Natural killer cell (primary cell): ENCODE results near the gene WWC2. TPM values are rescaled to one million over a fixed set of nuclear protein-coding genes. Genes with fewer than 3 reads are reported as not detected.
"Not testable (repeated sequence)": the region's sequence is repeated elsewhere in the genome, so short reads cannot be mapped to it uniquely, and the experiment has no call there.

Source experiments
- ATAC-seq, 3 donors: fragments of 150-1000 bp in 2 of 3; fragments of 200-7000 bp in 1 of 3; cut with Tn5 transposase; 1 replicate in 1 of 3; 2 replicates in 2 of 3; pipeline ENCODE4 v1.10.0; 2021; ENCODE audit warnings: mild to moderate bottlenecking in 2 of 3, moderate library complexity in 2 of 3
- DNase-seq, 2 donors: peaks; one replicate each; pipeline versions ENCODE4 v3.0.0 to v3.0.0-alpha.2; 2013 to 2021; ENCODE audit warnings: mixed read lengths in 1 of 2
- H3K27ac ChIP-seq: one replicate; pipeline ENCODE4 v1.5.1; 2013; ENCODE audit warnings: mild to moderate bottlenecking, low read length
- H3K27me3 ChIP-seq: one replicate; pipeline ENCODE4 v1.6.1; 2013; ENCODE audit warnings: low read length; ENCODE audit not compliant: control insufficient read depth, insufficient read depth
- H3K36me3 ChIP-seq: one replicate; pipeline ENCODE4 v1.6.1; 2013; ENCODE audit warnings: low read length; ENCODE audit not compliant: control insufficient read depth, insufficient read depth
- H3K4me1 ChIP-seq: one replicate; pipeline ENCODE4 v1.6.1; 2013; ENCODE audit warnings: low read length; ENCODE audit not compliant: control insufficient read depth, insufficient read depth
- H3K4me3 ChIP-seq: one replicate; pipeline ENCODE4 v1.5.1; 2013; ENCODE audit warnings: low read length
- H3K9me3 ChIP-seq: one replicate; pipeline ENCODE4 v1.6.1; 2013; ENCODE audit warnings: low read length; ENCODE audit not compliant: control insufficient read depth, insufficient read depth
- H3K27ac Mint-ChIP-seq, 2 donors: one replicate each; pipeline ENCODE4 v1.8.0; 2022; ENCODE audit warnings: mild to moderate bottlenecking in 2 of 2, mixed read lengths in 2 of 2, moderate library complexity in 1 of 2
- H3K27me3 Mint-ChIP-seq, 2 donors: one replicate each; pipeline ENCODE4 v1.8.0; 2022; ENCODE audit warnings: low read depth in 2 of 2, mixed read lengths in 2 of 2
- H3K36me3 Mint-ChIP-seq: one replicate; pipeline ENCODE4 v1.8.0; 2022; ENCODE audit warnings: mixed read lengths
- H3K4me1 Mint-ChIP-seq, 2 donors: one replicate each; pipeline ENCODE4 v1.8.0; 2022; ENCODE audit warnings: mixed read lengths in 2 of 2
- H3K4me3 Mint-ChIP-seq: one replicate; pipeline ENCODE4 v1.8.0; 2022; ENCODE audit warnings: mild to moderate bottlenecking, moderate library complexity, mixed read lengths
- H3K9me3 Mint-ChIP-seq, 2 donors: one replicate each; pipeline ENCODE4 v1.8.0; 2022; ENCODE audit warnings: mixed read lengths in 2 of 2
- CTCF ChIP-seq: fragments of 200-600 bp; IDR thresholded peaks from one replicate; pipeline ENCODE4 v1.8.0; 2022; ENCODE audit warnings: antibody characterized with exemption
- WGBS: methylation state at CpG from one replicate; pipeline ENCODE4 v1.1.7; 2013; ENCODE audit warnings: missing lambda C conversion rate; ENCODE audit not compliant: insufficient coverage; 5-methylcytosine and 5-hydroxymethylcytosine counted together
- intact Hi-C: fragments of 100-400 bp; cut with micrococcal nuclease; formaldehyde crosslinking; loops from one replicate; pipeline ENCODE4 v1.14.2; 2022
- total RNA-seq, 4 donors: library from RNA; stranded (reverse); fragments of 120-200 nt in 1 of 4; gene quantifications; one replicate each; pipeline versions ENCODE4 v1.2.3 to v1.2.4, GENCODE V29; 2013 to 2022

WWC2 gene
- total RNA-seq, 3 donors from 2014 or later (not counting 1 experiment from before 2014, with no cell fraction given): 8.2 to 22.7 (median 9.2) TPM

- intact Hi-C loops: no loop called here
- Histone ChIP-seq H3K4me3 (no peak overlapping the region), H3K36me3 (no peaks in the 10 kb centered on the region), H3K27ac (no peak overlapping the region), H3K9me3 (no peaks in the 10 kb centered on the region), H3K27me3 (no peaks in the 10 kb centered on the region), H3K4me1 (no peaks in the 10 kb centered on the region)
- H3K4me3 Mint-ChIP-seq: no peak overlapping the region
- H3K36me3 Mint-ChIP-seq: no peaks in the 10 kb centered on the region
- no peak overlapping the region for H3K27ac Mint-ChIP-seq
- no peak for DNase-seq
- H3K4me1 Mint-ChIP-seq: peaks cover 4 to 5% of the 10 kb centered on the region in 2 donors
- no peak for ATAC-seq
- WGBS: 79% methylated on average over 2 of the region's 2 CpGs
- no peak for TF ChIP-seq CTCF
- H3K9me3 Mint-ChIP-seq: no peaks in the 10 kb centered on the region
- peaks cover 0 to 5% of the 10 kb centered on the region in 2 donors for H3K27me3 Mint-ChIP-seq
Measured at GRCh38 chr4:183118141-183118540, 19.1 kb downstream of the WWC2 start.

GRCh38 chr4:183118585-183118984, 19.5 kb downstream of the WWC2 start:
- no peak for DNase-seq
- Histone ChIP-seq H3K9me3 (no peaks in the 10 kb centered on the region), H3K27me3 (no peaks in the 10 kb centered on the region), H3K27ac (no peak overlapping the region), H3K4me3 (no peak overlapping the region), H3K36me3 (no peaks in the 10 kb centered on the region), H3K4me1 (no peaks in the 10 kb centered on the region)
- H3K27ac Mint-ChIP-seq: no peak overlapping the region
- no peak for TF ChIP-seq CTCF
- H3K4me1 Mint-ChIP-seq: peaks cover 4 to 5% of the 10 kb centered on the region in 2 donors
- H3K4me3 Mint-ChIP-seq: no peak overlapping the region
- intact Hi-C loops: no loop called here
- no peak for ATAC-seq
- peaks cover 0 to 5% of the 10 kb centered on the region in 2 donors for H3K27me3 Mint-ChIP-seq
- no peaks in the 10 kb centered on the region for H3K9me3 Mint-ChIP-seq
- H3K36me3 Mint-ChIP-seq: no peaks in the 10 kb centered on the region
- 87% methylated on average over 2 of the region's 3 CpGs for WGBS

- H3K9me3 ChIP-seq, DNase-seq, ATAC-seq, H3K27ac Mint-ChIP-seq, intact Hi-C loops, H3K36me3 ChIP-seq, H3K36me3 Mint-ChIP-seq, H3K27me3 ChIP-seq, H3K4me1 ChIP-seq, H3K4me1 Mint-ChIP-seq, H3K9me3 Mint-ChIP-seq, H3K27me3 Mint-ChIP-seq, H3K4me3 ChIP-seq, H3K27ac ChIP-seq, H3K4me3 Mint-ChIP-seq: not testable (repeated sequence)
- 94% methylated on average over 11 of the region's 12 CpGs for WGBS
Measured at GRCh38 chr4:183121660-183122059, 22.6 kb downstream of the WWC2 start.

GRCh38 chr4:183124228-183124627, 25.2 kb downstream of the WWC2 start:
- no peak for TF ChIP-seq CTCF
- Histone ChIP-seq H3K4me1 (no peaks in the 10 kb centered on the region), H3K9me3 (no peaks in the 10 kb centered on the region), H3K36me3 (no peaks in the 10 kb centered on the region), H3K27ac (no peak overlapping the region), H3K4me3 (no peak overlapping the region), H3K27me3 (no peaks in the 10 kb centered on the region)
- 100% methylated on average over 2 of the region's 3 CpGs for WGBS
- Mint-ChIP-seq H3K36me3 (no peaks in the 10 kb centered on the region), H3K4me3 (no peak overlapping the region), H3K4me1 (no peaks in the 10 kb centered on the region), H3K27me3 (no peaks in the 10 kb centered on the region), H3K9me3 (no peaks in the 10 kb centered on the region), H3K27ac (no peak overlapping the region)
- DNase-seq: no peak
- intact Hi-C loops: no loop called here
- no peak for ATAC-seq
